ENCODE data around the gene DMXL1. TPM values are rescaled to one million over a fixed set of nuclear protein-coding genes. Genes with fewer than 3 reads are reported as not detected.
A peak's percentile ranks its signal among the peaks of the same experiment; 100 is the strongest.
"Not testable (repeated sequence)": the region's sequence is repeated elsewhere in the genome, so short reads cannot be mapped to it uniquely, and the experiment has no call there.

Gene DMXL1
- total RNA-seq, 1 experiment from 2014 or later = 20.6 TPM

DNA sequence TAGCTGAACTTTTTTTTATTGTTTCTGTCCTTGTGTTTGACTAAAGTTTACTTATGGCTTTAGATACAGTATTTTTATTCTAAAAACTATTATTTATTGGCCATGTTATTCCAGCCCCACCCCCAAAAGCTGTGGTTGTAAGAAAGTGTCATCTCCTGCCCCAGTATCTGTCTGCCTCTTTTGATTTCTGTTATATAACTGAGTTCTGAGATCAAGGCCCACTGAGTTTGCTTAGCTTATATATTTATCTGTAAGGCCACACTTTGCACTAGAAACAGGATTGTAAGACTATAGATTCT, 168.2 kb downstream of the DMXL1 start:
- Histone ChIP-seq H3K27ac (ENCODE audit: low read length) (no peak overlapping the region), H3K36me3 (ENCODE audit: low read depth, low read length) (no peaks in the 10 kb centered on the region), H3K9me2 (replicated peaks; ENCODE audit: low read length) (no peaks in the 10 kb centered on the region), H3K79me2 (ENCODE audit: low read length) (no peaks in the 10 kb centered on the region), H3F3A (ENCODE audit: low read length, unreplicated experiment) (no peaks in the 10 kb centered on the region), H3K27me3 (ENCODE audit: low read length) (no peaks in the 10 kb centered on the region), H3K9ac (ENCODE audit: low read length) (no peak overlapping the region), H3K4me3 (ENCODE audit: low read length) (no peak overlapping the region), H3K4me2 (ENCODE audit: low read length) (no peak overlapping the region), H4K20me1 (ENCODE audit: low read length) (no peaks in the 10 kb centered on the region), H3K9me3 (ENCODE audit: low read length) (no peaks in the 10 kb centered on the region), H3K4me1 (ENCODE audit: insufficient read depth, low read length) (0 out of 2 replicates have a peak, but pooled peaks cover 5% of the 10 kb centered on the region), H2AFZ (ENCODE audit: low read length) (no peak overlapping the region)
- TF ChIP-seq EZH2phosphoT487 (IDR thresholded peaks at IDR 0.05; ENCODE audit: borderline replicate concordance, low read length) (no peak), EZH2 (IDR thresholded peaks at IDR 0.05; ENCODE audit: low read length, unreplicated experiment) (no peak)
- TF ChIP-seq, protein P1, sequence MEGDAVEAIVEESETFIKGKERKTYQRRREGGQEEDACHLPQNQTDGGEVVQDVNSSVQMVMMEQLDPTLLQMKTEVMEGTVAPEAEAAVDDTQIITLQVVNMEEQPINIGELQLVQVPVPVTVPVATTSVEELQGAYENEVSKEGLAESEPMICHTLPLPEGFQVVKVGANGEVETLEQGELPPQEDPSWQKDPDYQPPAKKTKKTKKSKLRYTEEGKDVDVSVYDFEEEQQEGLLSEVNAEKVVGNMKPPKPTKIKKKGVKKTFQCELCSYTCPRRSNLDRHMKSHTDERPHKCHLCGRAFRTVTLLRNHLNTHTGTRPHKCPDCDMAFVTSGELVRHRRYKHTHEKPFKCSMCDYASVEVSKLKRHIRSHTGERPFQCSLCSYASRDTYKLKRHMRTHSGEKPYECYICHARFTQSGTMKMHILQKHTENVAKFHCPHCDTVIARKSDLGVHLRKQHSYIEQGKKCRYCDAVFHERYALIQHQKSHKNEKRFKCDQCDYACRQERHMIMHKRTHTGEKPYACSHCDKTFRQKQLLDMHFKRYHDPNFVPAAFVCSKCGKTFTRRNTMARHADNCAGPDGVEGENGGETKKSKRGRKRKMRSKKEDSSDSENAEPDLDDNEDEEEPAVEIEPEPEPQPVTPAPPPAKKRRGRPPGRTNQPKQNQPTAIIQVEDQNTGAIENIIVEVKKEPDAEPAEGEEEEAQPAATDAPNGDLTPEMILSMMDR (conservative IDR thresholded peaks at IDR 0.05; ENCODE audit: low read depth, low read length) = no peak
- no TSS peak for BruUV-seq (replicated peaks)
- ATAC-seq = no peak
- ChIA-PET POLR2A (ENCODE audit: unreplicated experiment) (interaction anchor here (0.6 kb wide), 2 partner anchors 42 to 106 kb away, joined by 4 read pairs; no protein-coding TSS in a partner anchor), CTCF (no interaction called here)
- intact Hi-C loops (cut with micrococcal nuclease) = no loop called here
- DNase-seq = no peak

DNA sequence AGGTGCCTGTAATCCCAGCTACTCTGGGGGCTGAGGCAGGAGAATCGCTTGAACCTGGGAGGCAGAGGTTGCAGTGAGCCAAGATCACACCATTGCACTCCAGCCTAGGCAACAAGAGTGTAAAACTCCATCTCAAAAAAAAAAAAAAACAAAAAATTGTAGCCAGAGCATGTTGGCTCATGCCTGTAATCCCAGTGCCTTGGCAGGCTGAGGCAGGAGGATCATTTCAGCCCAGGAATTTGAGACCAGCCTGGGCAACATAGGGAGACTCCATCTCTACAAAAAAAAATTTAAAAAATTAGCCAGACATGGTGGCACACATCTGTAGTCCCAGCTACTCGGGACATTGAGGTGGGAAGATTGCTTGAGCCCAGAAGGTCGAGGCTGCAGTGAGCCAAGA, 168.9 kb downstream of the DMXL1 start:
- H4K20me1 ChIP-seq (ENCODE audit: low read length); POLR2A ChIA-PET (ENCODE audit: unreplicated experiment); ATAC-seq; CTCF ChIA-PET; H3K9me3 ChIP-seq (ENCODE audit: low read length); H3F3A ChIP-seq (ENCODE audit: low read length, unreplicated experiment); H3K9me2 ChIP-seq (replicated peaks; ENCODE audit: low read length); H3K36me3 ChIP-seq (ENCODE audit: low read depth, low read length); H3K27me3 ChIP-seq (ENCODE audit: low read length); H3K4me2 ChIP-seq (ENCODE audit: low read length); BruUV-seq (replicated peaks); H2AFZ ChIP-seq (ENCODE audit: low read length); H3K4me1 ChIP-seq (ENCODE audit: insufficient read depth, low read length); DNase-seq; H3K79me2 ChIP-seq (ENCODE audit: low read length); intact Hi-C loops (cut with micrococcal nuclease); H3K27ac ChIP-seq (ENCODE audit: low read length); H3K9ac ChIP-seq (ENCODE audit: low read length); H3K4me3 ChIP-seq (ENCODE audit: low read length): not testable (repeated sequence)

DNA sequence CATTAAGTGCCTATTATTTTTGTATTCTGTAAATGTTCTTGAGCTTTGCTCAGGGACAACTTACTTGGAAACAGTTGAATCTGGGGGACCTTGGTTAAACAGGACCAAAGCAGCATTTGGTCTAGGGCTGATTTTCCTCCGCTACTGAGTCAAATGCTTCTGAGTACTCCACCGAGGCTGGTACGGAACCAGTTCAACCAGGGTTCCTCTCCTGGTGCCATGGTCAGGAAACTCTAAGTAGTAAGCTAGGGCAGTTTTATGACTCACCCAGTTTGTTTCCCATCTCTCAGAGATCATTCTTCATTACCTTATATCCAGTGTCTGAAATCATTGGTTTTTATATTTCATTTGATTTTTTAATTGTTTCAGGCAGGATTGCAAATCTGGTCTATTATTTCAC, 173.0 kb downstream of the DMXL1 start:
- CTCF ChIA-PET = no interaction called here
- H4K20me1 ChIP-seq (ENCODE audit: low read length) = no peaks in the 10 kb centered on the region

More for the DNA sequence above, 173.0 kb downstream of the DMXL1 start:
- no peak overlapping the region for H3K4me3 ChIP-seq (ENCODE audit: low read length)
- H3K27me3 ChIP-seq (ENCODE audit: low read length) = no peaks in the 10 kb centered on the region
- peak; percentile 40 for DNase-seq
- no peaks in the 10 kb centered on the region for H3K36me3 ChIP-seq (ENCODE audit: low read depth, low read length)
- H3K4me2 ChIP-seq (ENCODE audit: low read length) = no peak overlapping the region
- H3K27ac ChIP-seq (ENCODE audit: low read length) = no peak overlapping the region
- no peak for ATAC-seq
- no peaks in the 10 kb centered on the region for H3K79me2 ChIP-seq (ENCODE audit: low read length)
- H3K9me2 ChIP-seq (replicated peaks; ENCODE audit: low read length) = no peaks in the 10 kb centered on the region
- intact Hi-C loops (cut with micrococcal nuclease) = no loop called here
- H2AFZ ChIP-seq (ENCODE audit: low read length) = no peak overlapping the region
- TF ChIP-seq EZH2phosphoT487 (IDR thresholded peaks at IDR 0.05; ENCODE audit: borderline replicate concordance, low read length) = no peak
- TF ChIP-seq, protein P1 (conservative IDR thresholded peaks at IDR 0.05; ENCODE audit: low read depth, low read length) = no peak
- no peak for TF ChIP-seq EZH2 (IDR thresholded peaks at IDR 0.05; ENCODE audit: low read length, unreplicated experiment)
- H3K4me1 ChIP-seq (ENCODE audit: insufficient read depth, low read length) = 0 out of 2 replicates have a peak, but pooled peaks cover 6% of the 10 kb centered on the region
- no peaks in the 10 kb centered on the region for H3F3A ChIP-seq (ENCODE audit: low read length, unreplicated experiment)
- H3K9ac ChIP-seq (ENCODE audit: low read length) = no peak overlapping the region
- POLR2A ChIA-PET (ENCODE audit: unreplicated experiment) = no interaction called here
- no peaks in the 10 kb centered on the region for H3K9me3 ChIP-seq (ENCODE audit: low read length)
- no TSS peak for BruUV-seq (replicated peaks)
